Activated T-helper 2 cell treated with anti-CD3 and anti-CD28 coated beads, Interferon-gamma antibody, Interleukin-2, Interleukin-4, amounts not matched to agents 10 μg/mL and 5 μg/mL and 100 μg/mL, durations not matched to agents 14 hours and 24 hours and 36 hours (primary cell): ENCODE data around the gene GZMH. TPM values are rescaled to one million over a fixed set of nuclear protein-coding genes. Genes with fewer than 3 reads are reported as not detected.
"Not testable (repeated sequence)": the region's sequence is repeated elsewhere in the genome, so short reads cannot be mapped to it uniquely, and the experiment has no call there.

Experiments
- DNase-seq: peaks from one replicate; pipeline ENCODE4 v3.0.0; 2021; ENCODE audit warnings: low spot score
- H3K27ac Mint-ChIP-seq: one replicate; pipeline ENCODE4 v1.8.0; 2021; ENCODE audit warnings: mixed read lengths
- H3K27me3 Mint-ChIP-seq: one replicate; pipeline ENCODE4 v1.8.0; 2021; ENCODE audit warnings: low read depth, mixed read lengths
- H3K36me3 Mint-ChIP-seq: one replicate; pipeline ENCODE4 v1.8.0; 2021; ENCODE audit warnings: low read depth, mixed read lengths
- H3K4me1 Mint-ChIP-seq: one replicate; pipeline ENCODE4 v1.8.0; 2021; ENCODE audit warnings: low read depth, mixed read lengths
- H3K4me3 Mint-ChIP-seq: one replicate; pipeline ENCODE4 v1.8.0; 2021; ENCODE audit warnings: low read depth, mild to moderate bottlenecking, moderate library complexity, mixed read lengths
- H3K9me3 Mint-ChIP-seq: one replicate; pipeline ENCODE4 v1.8.0; 2021; ENCODE audit warnings: mixed read lengths
- intact Hi-C: fragments of 100-400 bp; cut with micrococcal nuclease; formaldehyde crosslinking; loops from one replicate; pipeline ENCODE4 v1.15.1; 2023
- total RNA-seq: library from RNA; stranded (reverse); gene quantifications from 2 replicates; pipeline ENCODE4 v1.2.3, GENCODE V29; 2022

GZMH gene
- total RNA-seq, 1 donor from 2014 or later = 12.6 TPM

DNA sequence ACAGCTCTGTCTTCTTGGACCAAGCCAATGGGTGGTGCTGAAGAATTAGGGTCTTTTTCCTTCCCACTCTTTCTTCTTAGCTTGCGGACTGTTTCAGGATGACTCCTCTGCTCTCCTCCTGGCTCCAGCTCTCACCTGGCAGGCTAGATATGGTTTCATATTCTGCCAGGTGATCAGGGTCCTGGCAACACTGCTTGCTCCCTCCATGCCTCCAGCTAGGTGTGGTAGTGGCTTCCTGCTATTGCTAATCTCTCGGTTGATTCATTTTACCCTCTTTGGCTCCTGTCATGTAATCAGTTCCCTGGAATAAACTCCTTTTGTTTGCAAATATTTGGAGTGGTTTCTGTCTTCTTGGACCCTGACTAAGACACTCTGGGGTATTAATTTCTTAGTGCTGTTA is 4.3 kb upstream of the GZMH start:
- peaks cover 42% of the 10 kb centered on the region for H3K4me1 Mint-ChIP-seq
- H3K36me3 Mint-ChIP-seq = no peaks in the 10 kb centered on the region
- peaks cover 3% of the 10 kb centered on the region for H3K9me3 Mint-ChIP-seq
- H3K27ac Mint-ChIP-seq = no peak overlapping the region
- H3K4me3 Mint-ChIP-seq = no peak overlapping the region
- intact Hi-C loops = no loop called here
- no peak for DNase-seq
- H3K27me3 Mint-ChIP-seq = no peaks in the 10 kb centered on the region

GRCh38 chr14:24613241-24613640 is 3.8 kb upstream of the GZMH start:
- no peaks in the 10 kb centered on the region for H3K27me3 Mint-ChIP-seq
- peaks cover 47% of the 10 kb centered on the region for H3K4me1 Mint-ChIP-seq
- intact Hi-C loops = no loop called here
- H3K9me3 Mint-ChIP-seq = no peaks in the 10 kb centered on the region
- DNase-seq = no peak
- no peak overlapping the region for H3K27ac Mint-ChIP-seq
- no peak overlapping the region for H3K4me3 Mint-ChIP-seq
- H3K36me3 Mint-ChIP-seq = no peaks in the 10 kb centered on the region

DNA sequence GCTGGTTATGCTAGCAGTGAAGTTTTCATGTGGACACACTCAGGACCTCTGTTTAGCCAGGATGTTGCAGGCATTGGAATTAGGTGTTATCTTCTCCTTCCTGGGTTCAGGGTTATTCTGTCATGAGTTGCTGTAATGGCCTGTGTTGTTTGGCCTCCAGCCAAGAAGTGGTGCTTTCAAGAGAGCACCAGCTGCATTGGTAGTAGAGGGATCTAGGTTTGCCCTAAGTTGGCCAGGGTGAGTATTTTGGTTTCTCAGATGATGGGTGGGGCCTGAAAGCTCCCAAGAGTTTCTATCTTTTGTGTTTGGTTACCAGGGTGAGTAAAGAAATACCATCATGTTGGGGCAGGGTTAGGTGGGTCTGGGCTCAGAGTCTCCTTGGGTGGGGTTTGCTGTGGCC is 2.7 kb upstream of the GZMH start:
- H3K9me3 Mint-ChIP-seq = no peaks in the 10 kb centered on the region
- DNase-seq = no peak
- H3K4me3 Mint-ChIP-seq = no peak overlapping the region
- H3K27me3 Mint-ChIP-seq = no peaks in the 10 kb centered on the region
- peaks cover 55% of the 10 kb centered on the region for H3K4me1 Mint-ChIP-seq
- H3K27ac Mint-ChIP-seq = no peak overlapping the region
- intact Hi-C loops = no loop called here
- H3K36me3 Mint-ChIP-seq = peaks cover 3% of the 10 kb centered on the region

DNA sequence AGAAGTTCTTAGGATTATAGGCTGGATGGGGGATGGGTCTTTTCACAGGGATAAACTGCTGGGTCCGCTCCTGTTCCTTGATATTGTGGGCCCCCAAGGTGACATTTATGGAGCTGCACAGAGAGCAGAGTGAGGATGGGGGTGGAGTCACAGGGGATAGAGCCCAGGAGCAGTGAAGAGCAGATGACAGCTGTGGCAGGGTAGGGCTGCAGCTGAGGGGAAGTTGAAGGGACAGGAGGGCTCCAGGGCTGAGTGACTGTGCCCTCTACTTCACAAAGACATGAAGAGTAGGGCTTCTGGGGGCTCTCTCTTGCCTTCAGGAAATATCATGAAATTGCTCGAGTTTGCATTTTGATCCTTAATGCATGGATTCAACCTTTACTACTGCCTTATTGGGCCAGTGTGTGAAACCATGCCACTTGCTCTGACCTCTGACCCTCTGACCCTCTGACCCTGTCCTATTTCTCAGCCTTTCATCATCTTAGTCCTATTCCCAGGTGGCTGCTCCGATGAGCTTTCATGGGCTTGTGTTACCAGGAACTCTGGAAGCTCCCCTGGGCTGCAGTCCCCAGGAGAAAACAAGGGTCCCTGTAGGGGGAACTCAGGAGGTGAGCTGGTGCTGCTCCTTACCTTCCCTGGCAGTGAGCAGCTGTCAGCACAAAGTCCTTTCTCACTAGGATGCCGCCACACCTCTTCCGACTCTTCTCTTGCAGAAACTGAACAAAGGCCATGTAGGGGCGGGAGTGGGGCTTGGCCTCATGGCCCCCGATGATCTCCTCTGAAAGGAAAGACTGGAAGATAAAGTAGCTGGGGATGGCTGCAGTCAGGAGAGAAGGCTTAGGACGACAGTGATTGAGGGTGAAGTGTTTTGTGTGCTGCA is 1.6 kb downstream of the GZMH start:
- peaks cover 62% of the 10 kb centered on the region for H3K4me1 Mint-ChIP-seq
- H3K4me3 Mint-ChIP-seq = peak overlapping the region; percentile 65
- H3K27me3 Mint-ChIP-seq = peaks cover 1% of the 10 kb centered on the region
- peak overlapping the region; percentile 88 for H3K27ac Mint-ChIP-seq
- DNase-seq = no peak
- intact Hi-C loops = loop anchor here (5.0 kb wide), 1 partner anchor 84 kb away; no protein-coding TSS in a partner anchor
- H3K36me3 Mint-ChIP-seq = peaks cover 3% of the 10 kb centered on the region
- no peaks in the 10 kb centered on the region for H3K9me3 Mint-ChIP-seq

- peaks cover 1% of the 10 kb centered on the region for H3K27me3 Mint-ChIP-seq
- H3K4me1 Mint-ChIP-seq = peaks cover 55% of the 10 kb centered on the region
- peak overlapping the region; percentile 65 for H3K4me3 Mint-ChIP-seq
- no peak for DNase-seq
- H3K9me3 Mint-ChIP-seq = no peaks in the 10 kb centered on the region
- peaks cover 3% of the 10 kb centered on the region for H3K36me3 Mint-ChIP-seq
- peak overlapping the region; percentile 88 for H3K27ac Mint-ChIP-seq
- intact Hi-C loops = loop anchor here (5.0 kb wide), 1 partner anchor 85 kb away; no protein-coding TSS in a partner anchor
Measured at GRCh38 chr14:24607081-24607480, 2.4 kb downstream of the GZMH start.

DNA sequence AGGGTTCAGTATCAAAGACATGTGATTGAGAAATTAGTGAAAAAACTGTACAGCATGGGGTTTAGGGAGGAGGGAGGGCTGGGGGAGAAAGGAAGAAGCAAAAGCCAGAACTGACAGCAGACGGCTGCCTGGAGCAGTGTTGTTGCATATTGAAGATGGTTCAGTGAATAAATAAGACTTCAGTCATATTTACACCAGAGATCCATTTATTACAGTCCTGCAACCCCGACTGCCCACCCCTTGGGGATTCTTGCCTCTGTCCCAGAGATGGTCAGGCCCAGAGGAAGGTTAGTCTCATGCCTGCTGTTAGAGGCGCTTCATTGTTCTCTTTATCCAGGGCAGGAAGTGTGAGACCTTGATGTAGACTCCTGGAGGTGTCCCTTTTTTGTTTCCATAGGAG is 3.2 kb downstream of the GZMH start:
- H3K36me3 Mint-ChIP-seq = peaks cover 3% of the 10 kb centered on the region
- no peaks in the 10 kb centered on the region for H3K9me3 Mint-ChIP-seq
- intact Hi-C loops = loop anchor here (5.0 kb wide), 1 partner anchor 86 kb away; no protein-coding TSS in a partner anchor
- H3K27ac Mint-ChIP-seq = peak overlapping the region; percentile 88
- peaks cover 1% of the 10 kb centered on the region for H3K27me3 Mint-ChIP-seq
- H3K4me3 Mint-ChIP-seq = peak overlapping the region; percentile 74
- no peak for DNase-seq
- H3K4me1 Mint-ChIP-seq = peaks cover 49% of the 10 kb centered on the region

DNA sequence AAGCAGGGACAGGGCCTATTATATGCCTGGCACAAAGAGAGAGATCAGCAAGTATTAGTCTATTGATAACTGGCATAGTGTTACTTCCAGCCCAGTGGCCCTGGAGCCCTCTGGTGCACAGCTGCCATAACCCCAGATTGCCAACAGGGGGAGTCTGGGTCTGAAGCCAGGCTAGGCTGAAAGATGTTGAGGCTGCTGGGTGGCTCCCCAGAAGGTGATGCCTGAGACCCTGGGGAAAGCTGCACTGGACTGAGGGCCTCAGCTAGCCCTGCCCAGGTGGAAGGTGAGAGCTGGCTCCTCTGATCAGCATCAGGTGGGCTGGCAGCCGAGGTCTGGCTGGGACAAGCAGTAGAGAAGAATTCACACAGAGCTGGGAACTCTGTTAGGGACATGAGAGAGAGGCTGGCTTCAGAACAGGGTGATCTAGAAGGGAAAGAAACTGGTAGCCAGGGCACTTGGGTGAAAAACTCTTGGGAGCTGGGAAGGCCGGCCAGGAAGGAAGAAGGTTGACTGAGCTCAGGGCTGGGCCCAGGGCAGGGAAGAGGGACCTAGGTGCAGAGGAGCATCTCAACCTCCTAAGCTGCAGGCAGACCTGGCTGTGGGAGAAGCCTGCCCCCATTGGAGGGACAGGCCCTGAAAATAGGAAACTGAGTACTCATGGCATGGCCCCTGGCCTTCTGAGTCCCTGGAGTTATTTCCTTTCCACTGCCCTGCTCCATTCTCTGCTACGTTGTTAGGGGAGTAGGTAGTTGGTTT is 3.9 kb downstream of the GZMH start:
- H3K4me1 Mint-ChIP-seq = peaks cover 49% of the 10 kb centered on the region

GRCh38 chr14:24597403-24597802 is 12.1 kb downstream of the GZMH start:
- DNase-seq = no peak
- Mint-ChIP-seq H3K4me1 (peaks cover 6% of the 10 kb centered on the region), H3K36me3 (no peaks in the 10 kb centered on the region), H3K9me3 (peaks cover 30% of the 10 kb centered on the region), H3K4me3 (no peak overlapping the region), H3K27me3 (no peaks in the 10 kb centered on the region), H3K27ac (no peak overlapping the region)
- intact Hi-C loops = no loop called here

More for the DNA sequence above, 3.9 kb downstream of the GZMH start:
- peak; percentile 63 for DNase-seq
- intact Hi-C loops = loop anchor here (1.0 to 5.0 kb wide), 3 partner anchors 29 to 87 kb away; partner anchors contain the start of gene GZMB
- Mint-ChIP-seq H3K27ac (peak overlapping the region; percentile 88), H3K27me3 (peaks cover 1% of the 10 kb centered on the region), H3K9me3 (no peaks in the 10 kb centered on the region), H3K4me3 (peak overlapping the region; percentile 74), H3K36me3 (peaks cover 3% of the 10 kb centered on the region)

DNA sequence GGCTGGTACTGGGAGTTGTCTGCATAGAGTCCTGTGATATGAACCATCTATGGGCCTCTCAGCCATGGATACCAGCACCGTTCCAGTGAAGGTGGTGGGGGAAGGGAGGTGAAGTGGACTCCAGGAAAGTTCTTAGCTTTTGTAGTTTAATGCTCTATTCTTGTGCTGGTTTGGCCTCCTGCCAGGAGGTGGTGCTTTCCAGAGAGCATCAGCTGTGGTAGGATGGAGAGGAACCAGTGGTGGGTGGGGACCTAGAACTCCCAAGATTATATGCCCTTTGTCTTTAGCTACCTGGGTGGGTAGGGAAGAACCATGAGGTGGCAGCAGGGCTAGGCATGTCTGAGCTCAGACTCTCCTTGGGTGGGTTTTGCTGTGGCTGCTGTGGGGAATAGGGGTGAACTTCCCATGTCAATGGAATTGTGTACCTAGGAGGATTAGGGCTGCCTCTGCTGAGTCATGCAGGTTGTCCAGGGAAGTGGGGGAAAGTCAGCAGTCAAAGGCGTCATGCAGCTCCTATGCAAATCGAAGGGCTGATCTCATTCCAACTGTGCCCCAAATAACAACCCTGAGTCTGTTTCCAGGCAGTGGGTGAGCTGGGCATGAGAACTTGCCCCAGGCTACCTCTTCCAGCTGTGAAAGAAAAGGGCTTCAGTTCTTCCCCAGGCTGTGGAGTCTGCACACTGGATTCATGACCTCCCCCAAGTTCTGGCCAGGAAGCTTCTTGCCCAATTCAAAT is 14.2 kb downstream of the GZMH start:
- intact Hi-C loops = no loop called here
- Mint-ChIP-seq H3K27me3 (peaks cover 7% of the 10 kb centered on the region), H3K4me3 (no peak overlapping the region), H3K4me1 (peaks cover 6% of the 10 kb centered on the region), H3K36me3 (no peaks in the 10 kb centered on the region), H3K9me3 (peaks cover 36% of the 10 kb centered on the region), H3K27ac (no peak overlapping the region)
- no peak for DNase-seq

- intact Hi-C loops, H3K4me3 Mint-ChIP-seq, H3K4me1 Mint-ChIP-seq, DNase-seq, H3K36me3 Mint-ChIP-seq, H3K27ac Mint-ChIP-seq: not testable (repeated sequence)
- Mint-ChIP-seq H3K27me3 (peaks cover 11% of the 10 kb centered on the region), H3K9me3 (peaks cover 19% of the 10 kb centered on the region)
Measured at GRCh38 chr14:24591004-24591403, 18.5 kb downstream of the GZMH start.

- H3K27ac Mint-ChIP-seq, H3K9me3 Mint-ChIP-seq, intact Hi-C loops, H3K4me1 Mint-ChIP-seq, H3K4me3 Mint-ChIP-seq, H3K27me3 Mint-ChIP-seq, H3K36me3 Mint-ChIP-seq, DNase-seq: not testable (repeated sequence)
Measured at GRCh38 chr14:24584402-24584801, 25.1 kb downstream of the GZMH start.

DNA sequence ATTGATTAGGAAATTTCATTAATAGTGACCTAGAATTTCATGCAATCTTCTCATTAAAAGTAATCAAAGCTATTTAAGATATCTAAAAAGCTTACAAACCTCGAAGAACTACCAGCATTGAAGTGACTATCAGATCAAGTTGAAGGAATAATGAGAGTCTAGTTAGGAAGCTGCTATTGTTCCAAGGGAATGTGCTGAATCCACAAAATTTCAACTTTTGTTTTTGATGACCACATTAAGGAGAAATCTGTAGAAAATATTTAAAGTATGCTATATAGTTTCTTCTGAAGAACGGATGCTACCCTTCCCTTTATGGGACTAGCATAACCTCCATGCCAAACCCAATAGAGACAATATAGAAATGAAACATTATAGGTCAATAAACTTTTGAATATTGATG is 30.9 kb downstream of the GZMH start:
- Mint-ChIP-seq H3K27me3 (peaks cover 10% of the 10 kb centered on the region), H3K4me1 (no peaks in the 10 kb centered on the region), H3K4me3 (no peak overlapping the region), H3K9me3 (no peaks in the 10 kb centered on the region), H3K27ac (no peak overlapping the region), H3K36me3 (no peaks in the 10 kb centered on the region)
- no peak for DNase-seq
- intact Hi-C loops = no loop called here
